Type B pancreatic cell (in vitro differentiated cells): ENCODE measurements around the gene ERFL. TPM values are rescaled to one million over a fixed set of nuclear protein-coding genes. Genes with fewer than 3 reads are reported as not detected.

Source experiments
- DNase-seq: peaks from one replicate; pipeline ENCODE4 v3.0.0; 2021; ENCODE audit warnings: mixed read lengths; ENCODE audit not compliant: unreplicated experiment; ENCODE audit errors: extremely low spot score
- H3K27ac Mint-ChIP-seq: 2 replicates; pipeline ENCODE4 v1.8.0; 2021; ENCODE audit warnings: mild to moderate bottlenecking, mixed read lengths
- H3K27me3 Mint-ChIP-seq: 2 replicates; pipeline ENCODE4 v1.8.0; 2021; ENCODE audit warnings: mixed read lengths
- H3K36me3 Mint-ChIP-seq: 2 replicates; pipeline ENCODE4 v1.8.0; 2021; ENCODE audit warnings: mixed read lengths
- H3K4me1 Mint-ChIP-seq: one replicate; pipeline ENCODE4 v1.8.0; 2021; ENCODE audit warnings: mixed read lengths; ENCODE audit not compliant: unreplicated experiment
- H3K4me3 Mint-ChIP-seq: 2 replicates; pipeline ENCODE4 v1.8.0; 2021; ENCODE audit warnings: mild to moderate bottlenecking, mixed read lengths
- H3K9me3 Mint-ChIP-seq: 2 replicates; pipeline ENCODE4 v1.8.0; 2021; ENCODE audit warnings: mixed read lengths
- CTCF ChIP-seq: fragments of 200-600 bp; sonication (generic); conservative IDR thresholded peaks from 2 replicates; pipeline ENCODE4 v1.5.0; 2021; ENCODE audit warnings: antibody characterized with exemption, mild to moderate bottlenecking
- long read RNA-seq: library from polyadenylated mRNA; unstranded; transcript quantifications from one replicate; pipeline ENCODE4 v2.0.0, GENCODE V29; 2020
- total RNA-seq: library from RNA; stranded (reverse); gene quantifications from 2 replicates; pipeline ENCODE4 v1.2.1, GENCODE V29; 2021; ENCODE audit warnings: low replicate concordance

Gene ERFL
- 0.17 and 0.24 TPM in 2 replicates for total RNA-seq
- long read RNA-seq, result 0 reads

- peak within 1 kb of the TSS; percentile 82 for H3K4me3 Mint-ChIP-seq
- H3K9me3 Mint-ChIP-seq, result no peaks in the 10 kb centered on the region
- H3K27me3 Mint-ChIP-seq, result peaks cover 54% of the 10 kb centered on the region
- peak within 1 kb of the TSS; percentile 40 for H3K27ac Mint-ChIP-seq
- peaks cover 7% of the 10 kb centered on the region for H3K4me1 Mint-ChIP-seq
- no peaks in the 10 kb centered on the region for H3K36me3 Mint-ChIP-seq
- no peak for DNase-seq
- no peak for TF ChIP-seq CTCF
These were observed at the start of gene ERFL for GRCh38 chr19:41928221-41928683. Gene ERFL (minus strand): TSS chr19:41928449. CDS start chr19:41912919, 15,530 bp downstream.

- H3K36me3 Mint-ChIP-seq, result no peaks in the 10 kb centered on the region
- DNase-seq, result no peak
- no peaks in the 10 kb centered on the region for H3K27me3 Mint-ChIP-seq
- H3K4me3 Mint-ChIP-seq, result no peak overlapping the region
- TF ChIP-seq CTCF, result no peak
- H3K4me1 Mint-ChIP-seq, result no peaks in the 10 kb centered on the region
- H3K9me3 Mint-ChIP-seq, result no peaks in the 10 kb centered on the region
- H3K27ac Mint-ChIP-seq, result no peak overlapping the region
These were observed 49.7 kb upstream of the ERFL start for GRCh38 chr19:41977916-41978315.

GRCh38 chr19:41974652-41975051 lies 46.4 kb upstream of the ERFL start:
- H3K9me3 Mint-ChIP-seq, result no peaks in the 10 kb centered on the region
- no peaks in the 10 kb centered on the region for H3K36me3 Mint-ChIP-seq
- no peak overlapping the region for H3K4me3 Mint-ChIP-seq
- H3K27me3 Mint-ChIP-seq, result peaks cover 3% of the 10 kb centered on the region
- TF ChIP-seq CTCF, result no peak
- H3K27ac Mint-ChIP-seq, result no peak overlapping the region
- no peaks in the 10 kb centered on the region for H3K4me1 Mint-ChIP-seq
- DNase-seq, result no peak

DNA sequence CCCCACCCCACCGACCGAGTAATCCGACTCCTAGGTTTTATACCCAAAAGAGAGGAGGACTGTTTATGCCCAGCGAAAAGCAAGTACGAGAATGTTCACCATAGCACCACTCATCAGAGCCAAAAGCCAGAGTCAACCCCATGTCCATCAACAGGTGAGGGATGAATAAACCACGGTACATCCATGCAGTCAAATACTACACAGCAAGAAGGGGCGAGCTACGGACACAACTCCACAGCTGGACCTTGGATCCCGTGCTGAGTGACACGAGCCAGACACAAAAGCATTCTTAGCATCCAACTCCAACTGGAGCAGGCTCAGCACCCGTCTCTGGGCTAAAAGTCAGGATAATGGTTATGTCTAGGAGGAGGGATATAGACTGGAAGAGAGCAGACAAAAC lies 43.1 kb upstream of the ERFL start:
- Mint-ChIP-seq H3K4me1 (no peaks in the 10 kb centered on the region), H3K27me3 (peaks cover 12% of the 10 kb centered on the region), H3K4me3 (no peak overlapping the region), H3K36me3 (no peaks in the 10 kb centered on the region), H3K27ac (no peak overlapping the region), H3K9me3 (no peaks in the 10 kb centered on the region)
- no peak for DNase-seq
- TF ChIP-seq CTCF, result no peak

GRCh38 chr19:41969772-41970458 lies 41.7 kb upstream of the ERFL start:
- H3K27ac Mint-ChIP-seq, result no peak overlapping the region
- H3K9me3 Mint-ChIP-seq, result no peaks in the 10 kb centered on the region
- H3K27me3 Mint-ChIP-seq, result peaks cover 14% of the 10 kb centered on the region
- DNase-seq, result no peak
- no peak overlapping the region for H3K4me3 Mint-ChIP-seq
- TF ChIP-seq CTCF, result no peak
- H3K4me1 Mint-ChIP-seq, result no peaks in the 10 kb centered on the region
- H3K36me3 Mint-ChIP-seq, result no peaks in the 10 kb centered on the region
